ENCODE data around the gene FAM20C.
"Not testable (repeated sequence)": the region's sequence is repeated elsewhere in the genome, so short reads cannot be mapped to it uniquely, and the experiment has no call there.

The FAM20C gene

GRCh38 chr7:193481-194251 lies 1.3 kb downstream of the FAM20C start:
- no peak for DNase-seq

- DNase-seq: peak; percentile 80
Observed at GRCh38 chr7:194252-195009, 2.1 kb downstream of the FAM20C start.

- DNase-seq: no peak
Observed at GRCh38 chr7:195010-195829, 2.8 kb downstream of the FAM20C start.

- no peak for DNase-seq
Observed at GRCh38 chr7:195830-196128, 3.4 kb downstream of the FAM20C start.

- DNase-seq: no peak
Observed at GRCh38 chr7:196283-196682, 3.9 kb downstream of the FAM20C start.

GRCh38 chr7:196778-197321 lies 4.5 kb downstream of the FAM20C start:
- DNase-seq: no peak

GRCh38 chr7:197413-198335 lies 5.3 kb downstream of the FAM20C start:
- DNase-seq: no peak

GRCh38 chr7:199483-200249 lies 7.3 kb downstream of the FAM20C start:
- DNase-seq: no peak

- DNase-seq: no peak
Observed at GRCh38 chr7:200290-200689, 7.9 kb downstream of the FAM20C start.

- no peak for DNase-seq
Observed at GRCh38 chr7:200704-201103, 8.3 kb downstream of the FAM20C start.

GRCh38 chr7:204326-204725 lies 12.0 kb downstream of the FAM20C start:
- DNase-seq: no peak

GRCh38 chr7:205115-206010 lies 13.0 kb downstream of the FAM20C start:
- DNase-seq: no peak

GRCh38 chr7:206351-206750 lies 14.0 kb downstream of the FAM20C start:
- DNase-seq: not testable (repeated sequence)

GRCh38 chr7:207418-208129 lies 15.2 kb downstream of the FAM20C start:
- no peak for DNase-seq

- DNase-seq: no peak
Observed at GRCh38 chr7:208130-208673, 15.8 kb downstream of the FAM20C start.

GRCh38 chr7:208816-209215 lies 16.4 kb downstream of the FAM20C start:
- no peak for DNase-seq

- DNase-seq: no peak
Observed at GRCh38 chr7:209416-209815, 17.0 kb downstream of the FAM20C start.

- DNase-seq: no peak
Observed at GRCh38 chr7:209906-210305, 17.5 kb downstream of the FAM20C start.

GRCh38 chr7:210401-210925 lies 18.1 kb downstream of the FAM20C start:
- DNase-seq: no peak

Measured in islet precursor cell (in vitro differentiated cells).